ENCODE measurements around the gene USP25.

The USP25 gene

DNA sequence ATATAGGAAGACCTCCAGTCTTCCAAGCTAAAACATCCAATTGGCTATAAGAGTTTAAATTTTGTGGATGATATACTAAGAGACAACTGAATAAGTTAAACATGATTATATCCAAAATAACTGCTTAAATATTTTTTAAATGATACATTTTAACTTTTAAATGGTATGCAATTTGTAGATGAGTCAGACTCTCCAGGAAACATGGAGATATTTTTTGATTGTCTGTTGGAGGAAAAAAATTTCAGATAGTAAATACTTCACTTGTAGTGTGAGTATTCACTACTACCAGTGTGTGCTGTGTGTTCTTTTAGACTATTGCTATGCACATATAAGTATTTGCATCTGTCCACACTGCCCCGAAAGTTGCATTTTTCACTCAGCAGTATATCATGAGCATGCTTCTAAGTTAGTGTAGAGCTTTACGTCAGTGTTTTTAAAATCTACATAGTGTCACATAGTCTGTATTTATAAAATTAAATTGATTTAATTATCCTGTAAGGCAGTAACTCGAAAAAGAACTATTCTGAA, 91.1 kb downstream of the USP25 start:
- no peak for DNase-seq

DNA sequence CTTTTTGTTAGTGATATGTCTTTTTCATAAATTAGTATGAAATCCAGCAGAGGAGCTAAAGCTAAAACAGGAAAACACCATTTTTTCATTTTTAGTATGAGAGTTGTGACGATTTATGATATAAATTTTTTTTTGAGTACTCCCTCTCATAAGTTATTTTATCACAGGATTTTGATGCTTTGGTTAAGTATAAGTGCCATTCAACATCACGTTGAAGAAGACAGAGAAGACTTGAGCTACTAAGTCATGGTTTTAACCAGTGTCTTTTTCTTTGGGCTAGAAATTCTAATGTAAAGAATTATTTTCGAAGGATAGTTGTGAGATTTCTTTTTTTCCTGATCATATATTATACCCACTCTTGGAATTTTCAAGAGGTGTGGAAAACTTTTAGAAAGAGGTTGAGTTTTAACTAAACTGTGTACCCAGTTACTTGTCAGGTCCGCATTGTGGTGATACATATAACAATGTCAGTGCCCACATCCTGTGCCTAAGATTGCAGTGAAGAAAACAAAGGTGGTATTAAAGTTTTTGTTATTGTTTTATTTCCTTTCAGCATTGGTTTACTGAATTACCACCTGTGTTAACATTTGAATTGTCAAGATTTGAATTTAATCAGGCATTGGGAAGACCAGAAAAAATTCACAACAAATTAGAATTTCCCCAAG, 93.8 kb downstream of the USP25 start:
- DNase-seq: no peak

DNA sequence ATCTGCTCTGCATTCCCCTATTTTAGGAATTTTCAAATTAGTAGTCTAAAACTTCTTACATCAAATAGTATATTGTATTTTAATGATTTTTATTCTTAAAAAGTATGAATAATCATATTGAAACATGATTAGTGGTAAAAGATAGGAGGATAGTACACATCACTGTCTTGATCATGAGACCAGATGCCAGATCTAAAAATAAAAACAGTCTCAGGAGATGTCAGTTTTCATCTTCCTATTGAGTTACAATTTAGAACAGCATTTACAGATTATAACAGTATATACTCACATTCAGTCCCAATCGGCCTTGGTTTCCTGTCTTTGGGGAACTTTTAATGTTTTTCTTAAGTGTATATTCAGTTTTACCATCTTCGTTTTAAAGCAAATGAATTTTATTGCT, 95.9 kb downstream of the USP25 start:
- DNase-seq: no peak

DNA sequence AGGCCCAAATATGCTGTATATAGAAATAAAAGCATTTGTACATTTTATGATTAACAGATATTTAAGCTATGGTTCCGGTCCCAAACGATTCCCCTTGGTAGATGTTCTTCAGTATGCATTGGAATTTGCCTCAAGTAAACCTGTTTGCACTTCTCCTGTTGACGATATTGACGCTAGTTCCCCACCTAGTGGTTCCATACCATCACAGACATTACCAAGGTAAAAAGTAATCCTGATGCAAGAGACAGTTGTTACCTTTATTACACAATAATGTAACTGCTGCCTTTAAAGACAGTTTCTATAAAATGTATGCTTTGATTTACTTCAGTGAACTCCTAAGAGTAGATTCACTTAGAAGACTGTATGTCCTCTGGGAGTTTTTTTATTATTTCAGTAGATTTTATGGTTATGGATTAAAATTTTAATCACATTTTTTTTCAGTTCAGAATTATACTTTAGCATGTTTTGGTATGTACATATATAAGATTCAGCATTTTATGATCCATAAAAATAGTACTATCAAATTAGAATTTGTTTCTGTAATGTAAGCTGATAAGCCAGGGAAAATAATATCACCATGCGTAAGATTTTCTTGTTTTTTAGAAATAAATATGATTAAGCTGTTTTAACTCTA, 96.5 kb downstream of the USP25 start:
- DNase-seq: peak; percentile 12

DNA sequence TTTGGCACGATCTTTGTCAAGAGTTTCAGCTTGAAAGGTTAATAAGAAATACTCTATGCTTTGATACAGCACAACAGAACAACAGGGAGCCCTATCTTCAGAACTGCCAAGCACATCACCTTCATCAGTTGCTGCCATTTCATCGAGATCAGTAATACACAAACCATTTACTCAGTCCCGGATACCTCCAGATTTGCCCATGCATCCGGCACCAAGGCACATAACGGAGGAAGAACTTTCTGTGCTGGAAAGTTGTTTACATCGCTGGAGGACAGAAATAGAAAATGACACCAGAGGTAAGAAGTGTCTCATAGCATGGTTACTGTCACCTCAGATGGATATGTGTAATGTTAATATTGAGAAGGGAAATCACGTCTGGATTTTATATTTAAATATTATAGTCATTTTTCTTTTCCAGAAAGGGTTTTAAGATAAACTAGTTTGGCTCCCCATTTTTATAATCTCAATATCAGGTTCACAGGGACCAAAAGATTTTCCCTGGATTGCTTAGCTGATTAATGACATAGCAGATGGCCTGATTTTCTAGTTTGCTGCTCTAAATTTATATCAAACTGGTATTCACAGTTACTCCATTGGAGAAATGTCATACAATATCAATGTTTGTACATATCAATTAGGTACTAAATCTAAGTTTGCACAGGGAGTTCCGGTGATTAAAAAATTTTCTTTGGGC, 97.3 kb downstream of the USP25 start:
- DNase-seq: no peak

DNA sequence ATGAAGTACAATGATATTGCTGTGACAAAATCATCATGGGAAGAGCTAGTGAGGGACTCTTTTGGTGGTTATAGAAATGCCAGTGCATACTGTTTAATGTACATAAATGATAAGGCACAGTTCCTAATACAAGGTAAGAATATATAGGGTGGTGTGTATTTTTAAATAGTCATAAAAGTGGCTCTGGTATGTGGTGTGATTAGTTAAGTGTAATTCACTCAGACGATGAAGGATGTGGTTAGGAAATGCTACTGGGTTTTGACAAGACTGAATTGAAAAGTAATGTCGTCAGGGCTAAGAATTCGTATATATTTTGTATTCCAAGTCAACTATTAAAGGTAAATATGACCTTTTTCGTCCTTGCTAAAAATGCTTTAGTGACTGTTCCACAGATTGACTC, 101.7 kb downstream of the USP25 start:
- no peak for DNase-seq

DNA sequence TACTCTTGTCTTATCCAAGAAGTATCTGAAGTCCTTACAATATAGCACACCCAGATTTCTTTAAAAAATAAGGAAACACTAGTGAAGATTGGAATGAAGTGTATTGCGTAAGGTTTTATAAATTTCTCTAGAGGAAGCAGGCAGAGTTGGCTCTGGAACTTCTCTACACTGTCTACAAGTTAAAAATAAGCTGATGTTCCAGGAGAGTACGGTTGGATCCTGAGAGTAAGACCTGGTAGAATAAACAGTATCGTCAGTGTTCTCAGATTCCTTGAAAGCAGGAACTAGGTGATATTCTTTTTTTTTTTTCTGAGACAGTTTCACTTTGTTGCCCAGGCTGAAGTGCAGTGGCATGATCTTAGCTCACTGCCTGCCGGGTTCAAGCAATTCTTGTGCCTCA, 107.9 kb downstream of the USP25 start:
- DNase-seq: no peak

DNA sequence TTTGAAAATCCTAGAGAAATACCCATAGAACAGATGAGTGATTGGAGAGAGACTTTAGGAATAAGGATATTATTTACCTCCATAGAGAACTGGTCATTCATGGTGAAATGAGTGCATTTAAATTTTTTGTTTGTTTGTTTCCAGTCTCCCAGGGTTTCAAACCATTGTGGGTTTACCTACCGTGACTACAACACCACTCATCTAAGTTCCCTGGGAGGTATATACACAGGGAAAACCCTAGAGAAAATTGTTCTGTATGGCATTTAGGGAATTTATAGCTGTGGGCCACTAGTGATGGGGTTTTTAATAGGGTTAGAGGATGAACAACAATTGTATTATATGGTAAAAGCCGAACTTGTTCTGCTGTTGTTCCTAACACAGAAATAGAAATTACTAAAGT, 109.2 kb downstream of the USP25 start:
- DNase-seq: no peak

DNA sequence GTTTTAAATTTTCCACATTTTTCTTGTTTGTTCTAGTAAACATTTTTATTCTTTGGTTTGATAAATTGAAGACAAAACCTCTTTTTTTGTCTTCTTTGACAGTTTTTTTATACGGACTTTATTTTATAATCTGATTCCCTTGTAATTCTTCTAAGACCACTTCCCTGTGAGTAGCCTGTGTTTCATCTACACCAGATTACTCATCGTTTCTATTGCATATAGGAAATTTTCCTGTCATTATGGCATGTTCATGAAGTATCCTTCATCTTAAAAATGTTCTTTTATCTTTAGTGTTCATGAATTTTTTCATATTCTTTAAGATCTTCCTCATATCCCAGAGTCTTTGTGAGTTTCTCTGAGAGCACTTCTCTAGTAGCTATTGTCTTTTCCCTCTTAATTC, 109.8 kb downstream of the USP25 start:
- no peak for DNase-seq

DNA sequence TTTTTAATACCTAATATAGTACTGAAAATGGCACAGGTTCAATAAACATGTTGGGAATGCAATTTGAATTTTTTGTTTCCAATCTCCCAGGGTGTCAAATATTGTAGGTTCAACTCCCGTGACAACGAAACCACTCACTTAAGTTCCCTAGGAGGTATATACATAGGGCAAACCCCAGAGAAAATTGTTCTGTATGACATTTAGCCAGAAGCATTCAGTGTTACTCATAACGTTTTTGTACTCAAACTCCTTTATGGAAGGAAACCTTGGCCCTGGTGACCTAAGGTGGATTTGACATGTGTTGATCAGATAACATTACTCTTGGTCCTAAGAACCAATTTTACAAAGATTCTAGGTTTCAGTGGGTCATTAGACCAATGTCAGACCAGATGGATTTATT, 110.6 kb downstream of the USP25 start:
- DNase-seq: no peak

DNA sequence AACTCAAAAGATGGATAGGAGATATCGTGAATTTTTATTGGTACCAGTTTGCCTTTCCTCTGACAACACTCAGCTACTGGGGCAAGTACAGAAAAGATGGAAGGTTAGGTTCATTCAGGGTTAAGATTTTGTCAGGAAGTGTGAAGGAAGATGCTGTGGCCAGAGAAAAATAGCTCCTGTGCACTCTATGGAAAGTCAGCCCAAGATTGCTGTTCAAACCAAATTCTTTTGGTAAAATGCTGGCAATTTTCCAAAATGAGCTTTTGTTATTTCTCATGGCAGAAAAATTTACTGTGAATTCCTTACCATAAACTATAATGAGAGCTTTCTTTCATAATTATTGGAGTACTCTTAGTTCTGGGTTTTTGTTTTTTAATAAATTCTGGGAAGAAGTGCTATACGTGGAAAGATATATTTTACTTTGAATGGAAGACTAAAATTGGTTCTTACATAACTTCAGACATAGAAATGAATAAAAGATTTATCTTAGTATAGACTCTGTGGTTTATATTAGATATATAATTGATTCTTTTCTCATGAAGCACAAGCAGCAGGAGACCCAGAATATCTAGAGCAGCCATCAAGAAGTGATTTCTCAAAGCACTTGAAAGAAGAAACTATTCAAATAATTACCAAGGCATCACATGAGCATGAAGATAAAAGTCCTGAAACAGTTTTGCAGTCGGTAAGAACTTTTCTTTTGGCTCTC, 112.2 kb downstream of the USP25 start:
- DNase-seq: no peak

DNA sequence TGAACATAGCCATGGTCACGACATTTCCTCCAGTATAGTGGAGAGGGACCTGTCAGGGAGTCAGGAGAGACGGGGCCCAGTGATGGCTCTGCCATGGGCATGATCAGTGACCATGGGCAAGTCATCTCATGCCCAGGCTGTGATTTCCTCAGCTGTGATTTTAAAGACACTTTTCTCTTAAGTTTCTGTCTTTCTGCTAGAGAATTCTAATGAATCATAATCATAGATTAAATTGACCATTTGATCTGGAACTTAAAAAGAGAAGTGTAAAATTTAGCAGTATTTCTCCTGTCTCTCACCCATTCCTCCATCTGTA, 112.7 kb downstream of the USP25 start:
- no peak for DNase-seq

DNA sequence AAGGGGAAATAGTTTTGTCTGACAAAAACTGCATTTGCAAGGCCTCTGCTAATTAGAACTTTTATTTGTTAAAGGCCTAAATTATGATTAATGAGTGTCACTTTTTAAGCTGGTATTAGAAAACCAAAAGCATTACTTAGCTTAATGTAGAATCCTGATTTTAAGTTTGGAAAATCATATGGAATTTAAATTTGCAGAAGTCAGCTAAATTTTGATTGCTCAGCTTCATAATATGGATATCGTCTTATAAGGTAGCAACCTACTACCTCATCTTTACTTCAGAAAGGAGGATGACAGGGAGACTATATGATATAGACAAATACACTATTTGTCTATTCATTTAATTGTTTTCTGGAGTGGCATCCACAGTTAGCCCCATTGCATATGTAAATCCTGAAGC, 114.0 kb downstream of the USP25 start:
- no peak for DNase-seq

DNA sequence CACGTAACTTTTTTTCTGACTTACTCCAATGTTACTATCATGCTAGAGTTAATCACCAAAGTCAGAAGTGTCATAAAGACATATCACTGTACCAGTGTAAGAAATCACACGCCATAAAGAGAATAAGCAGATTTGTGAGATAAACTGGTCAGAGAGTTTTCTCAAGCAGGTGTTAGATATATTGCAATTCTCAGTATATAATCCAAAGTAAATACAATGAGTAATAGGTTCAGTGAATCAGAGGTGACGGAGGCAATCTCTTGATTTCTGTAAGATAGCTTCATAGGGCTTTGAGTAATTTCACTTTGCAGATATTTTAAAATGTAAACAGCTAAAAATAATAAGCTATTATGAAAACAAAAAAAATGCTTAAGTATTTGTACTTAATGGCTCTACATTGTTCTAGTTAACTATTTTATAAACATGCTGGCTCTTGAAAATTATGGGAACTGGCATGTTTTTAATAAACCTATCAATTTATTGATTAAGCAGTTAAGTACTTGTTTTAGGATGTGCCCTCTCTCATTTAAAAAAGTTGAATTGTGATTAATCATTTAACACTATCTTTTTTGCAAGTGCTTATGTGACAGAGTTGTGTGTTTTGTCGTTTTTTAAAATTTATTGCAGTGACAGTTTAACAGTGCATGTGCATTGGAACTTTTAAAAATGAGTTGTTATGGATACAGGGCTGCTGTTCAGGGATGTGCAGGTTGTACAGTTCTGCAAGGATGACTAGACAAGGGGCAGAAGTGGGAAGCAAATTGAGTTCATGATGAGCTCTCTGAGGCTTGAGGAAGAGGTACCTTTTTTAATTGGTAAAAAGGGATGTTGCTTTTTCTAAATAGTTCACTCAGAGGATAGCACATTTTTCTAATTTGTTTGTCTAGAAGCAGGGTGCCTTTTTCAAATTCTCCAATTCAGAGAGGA, 119.1 kb downstream of the USP25 start:
- no peak for DNase-seq

DNA sequence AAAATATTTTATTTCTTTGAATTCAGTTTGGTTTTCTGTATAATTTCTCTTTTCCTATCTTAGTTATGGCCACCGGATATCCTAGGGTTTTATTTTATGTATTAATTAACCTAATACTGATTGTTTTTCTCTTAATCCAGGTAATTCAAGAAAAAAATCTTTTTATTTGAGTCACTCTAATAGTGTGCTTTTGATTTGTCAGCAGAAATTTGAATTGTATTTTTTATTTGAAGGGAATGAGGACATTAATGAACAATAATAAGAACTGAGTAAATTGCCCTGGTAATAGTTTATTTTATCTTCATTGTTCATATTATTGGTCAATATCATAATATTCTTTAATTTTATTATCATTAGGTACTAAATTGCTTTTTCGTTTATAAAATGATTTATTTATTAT, 120.1 kb downstream of the USP25 start:
- no peak for DNase-seq

DNA sequence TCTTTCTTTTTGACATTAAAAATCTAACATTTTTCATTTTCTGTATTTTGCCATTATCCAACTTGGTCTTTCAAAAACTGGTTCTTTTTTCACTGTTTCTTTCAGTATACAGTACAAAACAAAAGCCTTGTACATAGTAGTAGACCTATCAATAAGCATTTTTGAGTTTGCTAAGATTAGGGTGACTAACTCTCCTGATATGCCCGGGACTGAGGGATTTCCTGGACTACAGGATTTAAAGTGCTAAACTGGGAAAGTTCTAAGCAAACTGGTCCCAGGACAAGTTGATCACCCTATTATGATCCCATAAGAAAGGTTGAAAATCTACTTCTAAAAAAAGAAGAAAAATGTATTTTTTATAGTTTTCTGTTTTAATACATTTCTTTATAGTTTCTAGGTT, 120.9 kb downstream of the USP25 start:
- no peak for DNase-seq

DNA sequence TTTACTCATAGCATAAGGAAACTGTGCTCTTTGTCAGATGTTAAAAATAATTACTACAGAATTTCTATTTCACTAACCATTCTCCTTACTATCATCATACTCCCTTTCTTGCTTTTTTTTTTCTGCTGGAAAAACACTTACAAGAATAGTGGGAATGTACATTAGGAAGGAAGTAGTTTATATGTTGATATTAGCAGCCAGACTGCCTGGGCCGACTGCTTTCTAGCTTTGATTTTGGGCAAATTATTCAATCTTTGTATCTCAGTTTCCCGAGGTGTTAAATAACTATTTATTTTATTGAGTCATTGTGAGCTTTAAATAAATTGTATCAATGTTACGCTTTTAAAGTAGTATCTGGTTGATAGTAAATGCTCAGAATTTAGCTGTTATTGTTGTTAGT, 122.4 kb downstream of the USP25 start:
- DNase-seq: no peak

DNA sequence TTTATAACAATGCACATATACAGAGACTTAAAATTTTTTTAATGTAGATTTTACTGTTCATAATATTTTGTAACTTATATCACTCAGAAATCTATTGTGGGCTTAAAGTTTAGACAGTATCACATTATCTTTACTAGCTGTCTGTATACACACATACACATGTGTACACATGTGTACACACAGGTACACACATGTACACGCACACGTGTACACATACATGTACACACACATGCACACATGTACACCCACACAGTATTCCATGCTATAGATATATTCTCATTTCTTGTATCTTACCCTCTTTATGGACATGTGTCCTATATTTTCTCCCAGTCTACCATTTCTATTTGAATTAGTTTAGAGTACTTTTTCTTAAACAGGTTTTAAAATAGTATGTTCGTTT, 123.3 kb downstream of the USP25 start:
- DNase-seq: no peak

DNA sequence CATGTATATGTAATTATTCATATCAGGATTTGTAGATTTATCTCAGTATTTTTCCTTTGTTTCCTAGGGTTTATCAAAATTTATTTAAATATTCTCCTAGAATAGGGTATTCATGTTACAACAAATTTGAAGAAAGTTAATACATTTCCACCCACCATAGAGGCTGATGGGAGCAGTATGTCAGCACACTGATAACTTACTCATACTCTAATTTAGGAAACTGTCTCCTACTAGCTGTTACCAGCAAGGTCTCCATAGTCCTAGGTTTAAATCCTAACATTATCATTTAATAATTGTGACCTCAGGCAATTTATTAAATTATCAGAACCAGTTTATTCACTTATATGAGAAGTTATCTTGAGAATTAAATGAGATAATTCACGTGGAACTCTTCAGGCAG, 127.0 kb downstream of the USP25 start:
- no peak for DNase-seq

DNA sequence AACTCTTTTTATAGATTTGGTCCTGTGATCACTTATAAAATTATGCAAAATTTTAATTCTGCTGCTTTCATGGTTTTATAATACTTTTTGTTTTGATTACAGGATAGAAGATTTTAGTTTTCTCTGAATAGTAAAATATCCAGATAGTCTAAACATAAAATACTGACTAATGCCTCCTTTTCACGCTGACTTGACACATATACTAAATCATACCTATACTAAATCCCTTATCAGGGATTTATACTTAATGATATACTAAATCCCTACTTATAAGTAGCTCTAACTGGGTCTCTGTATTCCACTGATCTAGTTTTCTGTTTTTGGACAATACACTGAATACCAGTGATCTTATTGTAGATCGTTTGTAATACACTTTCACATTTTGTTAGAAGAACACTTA, 128.0 kb downstream of the USP25 start:
- DNase-seq: no peak

DNA sequence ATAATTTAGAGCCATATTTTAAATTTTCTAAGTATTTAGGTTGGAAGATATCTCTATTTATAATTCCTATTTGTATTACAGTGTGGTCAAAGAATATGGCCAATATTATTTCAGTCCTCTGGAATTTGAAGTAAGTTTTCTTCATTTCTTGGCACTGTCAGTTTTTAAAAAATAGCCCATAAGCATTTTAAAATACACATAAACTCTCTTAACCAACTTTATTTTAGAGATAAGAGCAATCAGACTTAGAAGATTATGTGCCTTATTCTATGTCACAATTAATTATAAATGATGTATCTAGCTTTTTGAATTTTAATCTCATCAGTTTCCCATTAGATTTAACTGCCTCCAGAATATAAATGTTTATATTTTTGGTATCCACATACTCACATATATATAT, 130.8 kb downstream of the USP25 start:
- no peak for DNase-seq

DNA sequence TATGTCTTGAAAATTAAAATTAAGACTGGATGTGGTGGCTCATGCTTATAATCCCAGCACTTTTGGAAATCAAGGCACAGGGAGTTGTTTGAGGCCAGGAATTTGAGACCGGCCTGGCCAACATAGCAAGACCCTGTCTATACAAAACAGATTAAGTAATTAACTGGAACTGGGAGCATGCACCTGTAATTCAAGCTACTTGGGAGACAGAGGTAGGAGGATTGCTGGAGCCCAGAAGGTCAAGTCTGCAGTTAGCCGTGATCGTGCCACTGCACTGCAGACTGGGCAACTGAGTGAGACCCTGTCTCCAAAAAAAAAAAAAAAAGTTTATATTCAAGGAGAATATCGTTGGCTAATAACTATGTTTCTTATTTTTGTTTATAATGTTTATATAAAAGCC, 139.2 kb downstream of the USP25 start:
- no peak for DNase-seq

DNA sequence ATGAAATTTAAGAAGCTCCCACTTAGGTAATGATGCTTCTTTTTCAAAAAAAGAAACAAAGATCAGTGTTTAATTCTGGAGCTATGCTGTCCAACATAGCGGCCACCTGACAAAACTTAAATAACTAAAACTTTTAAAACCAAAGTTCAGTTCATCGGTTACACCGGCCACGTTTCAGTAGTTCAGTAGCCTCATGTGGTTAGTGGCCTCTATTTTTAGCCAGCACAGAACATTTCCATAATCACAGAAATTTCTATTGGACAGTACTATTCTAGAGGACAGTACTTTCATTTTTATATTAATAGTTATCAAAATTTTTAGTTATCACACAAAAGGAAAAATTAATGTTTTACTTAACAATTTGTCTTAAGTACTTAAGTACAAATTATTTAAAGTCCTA, 141.0 kb downstream of the USP25 start:
- DNase-seq: no peak

Measured in NCI-H1105 treated with DMSO at 0.1 percent for 48 hours (cell line).